Stimulated activated CD8-positive, alpha-beta memory T cell treated with anti-CD3 and anti-CD28 coated beads, Interleukin-7, amount 100 ng/mL, for 24 hours (primary cell): Measurements from ENCODE around the gene SLC22A12.

Experiments
- DNase-seq: peaks from one replicate; pipeline ENCODE4 v3.0.0-alpha.2; 2020; ENCODE audit warnings: low read depth

Gene SLC22A12

GRCh38 chr11:64605656-64606585 lies 14.9 kb downstream of the SLC22A12 start:
- no peak for DNase-seq

- DNase-seq: no peak
Observed at GRCh38 chr11:64606796-64607380, 15.9 kb downstream of the SLC22A12 start.

GRCh38 chr11:64607381-64607985 lies 16.5 kb downstream of the SLC22A12 start:
- DNase-seq: no peak

- DNase-seq: no peak
Observed at GRCh38 chr11:64608046-64608445, 17.0 kb downstream of the SLC22A12 start.

GRCh38 chr11:64608636-64609035 lies 17.6 kb downstream of the SLC22A12 start:
- DNase-seq: no peak

GRCh38 chr11:64609436-64610047 lies 18.5 kb downstream of the SLC22A12 start:
- DNase-seq: no peak

- no peak for DNase-seq
Observed at GRCh38 chr11:64610596-64610995, 19.6 kb downstream of the SLC22A12 start.

- no peak for DNase-seq
Observed at GRCh38 chr11:64611176-64611575, 20.2 kb downstream of the SLC22A12 start.

GRCh38 chr11:64611869-64612646 lies 21.0 kb downstream of the SLC22A12 start:
- DNase-seq: no peak

GRCh38 chr11:64613648-64614047 lies 22.6 kb downstream of the SLC22A12 start:
- no peak for DNase-seq

- no peak for DNase-seq
Observed at GRCh38 chr11:64614917-64615316, 23.9 kb downstream of the SLC22A12 start.

GRCh38 chr11:64616817-64617216 lies 25.8 kb downstream of the SLC22A12 start:
- no peak for DNase-seq

- no peak for DNase-seq
Observed at GRCh38 chr11:64619196-64619595, 28.2 kb downstream of the SLC22A12 start.

GRCh38 chr11:64619811-64620380 lies 28.9 kb downstream of the SLC22A12 start:
- no peak for DNase-seq

GRCh38 chr11:64620381-64620971 lies 29.5 kb downstream of the SLC22A12 start:
- DNase-seq: no peak

GRCh38 chr11:64621283-64622019 lies 30.4 kb downstream of the SLC22A12 start:
- no peak for DNase-seq

GRCh38 chr11:64622681-64623080 lies 31.7 kb downstream of the SLC22A12 start:
- no peak for DNase-seq

- DNase-seq: no peak
Observed at GRCh38 chr11:64624883-64625481, 34.0 kb downstream of the SLC22A12 start.

- no peak for DNase-seq
Observed at GRCh38 chr11:64626637-64627036, 35.6 kb downstream of the SLC22A12 start.

GRCh38 chr11:64627371-64627770 lies 36.4 kb downstream of the SLC22A12 start:
- DNase-seq: no peak
